Omental fat pad (tissue), 4 donors: ENCODE data around the gene PCDHGA9. TPM values are rescaled to one million over a fixed set of nuclear protein-coding genes. Genes with fewer than 3 reads are reported as not detected.

Experiments used
- ATAC-seq: fragments of 150-250 bp; one replicate; pipeline ENCODE4 v1.9.1; 2016; ENCODE audit warnings: mild to moderate bottlenecking, moderate library complexity; ENCODE audit not compliant: low FRiP score
- DNase-seq: peaks from one replicate; pipeline ENCODE4 v3.0.0-alpha.2; 2019; ENCODE audit warnings: low spot score
- total RNA-seq, 4 donors: library from RNA; depleted of rRNA; stranded (reverse); fragments of >200 nt; gene quantifications; one replicate each; pipeline ENCODE4 v1.1.0, GENCODE V29; 2016
- TF ChIP-seq, protein P1 (sequence below), 3 donors: fragments of 450-650 bp; IDR thresholded peaks; one replicate each; pipeline ENCODE4 v1.5.1; 2016 to 2017; ENCODE audit warnings: antibody characterized with exemption in 3 of 3, mild to moderate bottlenecking in 3 of 3, moderate library complexity in 2 of 3

PCDHGA9 gene
- 10 to 100 TPM in 1 of 4 donors, 1 to 10 TPM in 3; 5.0 to 14.8 (median 7.3) TPM for total RNA-seq

DNA sequence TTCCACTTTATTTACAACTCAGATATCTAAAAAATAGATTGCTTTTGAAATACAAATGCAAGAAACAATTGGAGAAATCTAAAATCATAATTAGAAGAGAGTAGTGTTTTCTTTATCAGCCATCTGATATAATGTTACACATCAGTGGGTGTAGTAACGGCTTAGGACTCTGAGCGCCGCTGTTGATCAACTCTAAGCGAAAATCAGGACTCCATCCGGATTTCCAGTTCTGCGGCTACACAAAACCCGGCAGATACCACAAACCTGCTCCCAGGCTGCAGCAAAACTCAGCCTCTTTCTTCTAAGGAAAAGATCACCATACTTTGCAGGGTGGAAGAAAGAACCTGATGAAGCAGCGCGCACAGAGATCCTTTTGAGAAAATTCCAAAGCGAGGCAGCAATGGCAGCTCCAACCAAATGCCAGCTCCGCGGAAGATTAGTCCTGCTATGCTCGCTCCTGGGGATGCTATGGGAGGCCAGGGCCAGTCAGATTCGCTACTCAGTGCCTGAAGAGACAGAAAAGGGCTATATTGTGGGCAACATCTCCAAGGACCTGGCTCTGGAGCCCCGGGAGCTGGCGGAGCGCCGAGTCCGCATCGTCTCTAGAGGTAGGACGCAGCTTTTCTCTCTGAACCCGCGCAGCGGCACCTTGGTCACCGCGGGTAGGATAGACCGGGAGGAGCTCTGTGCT, at the start of gene PCDHGA9:
Gene PCDHGA9, plus strand, starts transcription at position 226 of the 691 bp plus-strand sequence. Its CDS starts 175 bp downstream, at position 401.
- ATAC-seq, result no peak
- TF ChIP-seq, protein P1, sequence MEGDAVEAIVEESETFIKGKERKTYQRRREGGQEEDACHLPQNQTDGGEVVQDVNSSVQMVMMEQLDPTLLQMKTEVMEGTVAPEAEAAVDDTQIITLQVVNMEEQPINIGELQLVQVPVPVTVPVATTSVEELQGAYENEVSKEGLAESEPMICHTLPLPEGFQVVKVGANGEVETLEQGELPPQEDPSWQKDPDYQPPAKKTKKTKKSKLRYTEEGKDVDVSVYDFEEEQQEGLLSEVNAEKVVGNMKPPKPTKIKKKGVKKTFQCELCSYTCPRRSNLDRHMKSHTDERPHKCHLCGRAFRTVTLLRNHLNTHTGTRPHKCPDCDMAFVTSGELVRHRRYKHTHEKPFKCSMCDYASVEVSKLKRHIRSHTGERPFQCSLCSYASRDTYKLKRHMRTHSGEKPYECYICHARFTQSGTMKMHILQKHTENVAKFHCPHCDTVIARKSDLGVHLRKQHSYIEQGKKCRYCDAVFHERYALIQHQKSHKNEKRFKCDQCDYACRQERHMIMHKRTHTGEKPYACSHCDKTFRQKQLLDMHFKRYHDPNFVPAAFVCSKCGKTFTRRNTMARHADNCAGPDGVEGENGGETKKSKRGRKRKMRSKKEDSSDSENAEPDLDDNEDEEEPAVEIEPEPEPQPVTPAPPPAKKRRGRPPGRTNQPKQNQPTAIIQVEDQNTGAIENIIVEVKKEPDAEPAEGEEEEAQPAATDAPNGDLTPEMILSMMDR (IDR thresholded peaks at IDR 0.05), result no peak

DNA sequence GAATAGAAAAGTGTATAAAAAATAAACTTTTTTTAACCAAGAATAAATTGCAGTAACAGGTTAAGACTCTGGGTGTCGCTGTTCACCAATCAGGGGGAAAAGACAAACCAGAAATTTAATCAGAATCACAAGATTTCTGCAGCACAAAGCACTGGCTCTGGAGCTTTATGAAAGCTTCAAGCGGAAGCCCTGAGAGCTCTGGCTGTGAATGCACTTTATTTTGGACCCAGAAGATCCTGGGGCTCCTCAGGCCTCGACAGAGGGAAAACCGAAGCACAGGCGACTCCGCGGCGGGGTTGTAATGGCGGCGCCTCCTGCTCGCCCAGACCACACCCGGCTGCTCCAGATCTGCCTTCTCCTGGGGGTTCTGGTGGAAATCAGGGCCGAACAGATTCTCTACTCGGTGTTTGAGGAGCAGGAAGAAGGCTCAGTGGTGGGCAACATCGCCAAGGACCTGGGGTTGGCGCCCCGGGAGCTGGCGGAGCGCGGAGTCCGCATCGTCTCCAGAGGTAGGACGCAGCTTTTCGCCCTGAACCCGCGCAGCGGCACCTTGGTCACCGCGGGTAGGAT, 47.6 kb upstream of the PCDHGA9 start, which contains the start of gene PCDHGA4:
Gene PCDHGA4, plus strand, starts transcription at position 122 of the 570 bp plus-strand sequence. Its CDS starts 87 bp downstream, at position 209.
- ATAC-seq, result no peak
- TF ChIP-seq, protein P1 (IDR thresholded peaks at IDR 0.05), result no peak
- DNase-seq, result no peak

More for the DNA sequence above, at the start of gene PCDHGA9:
- DNase-seq, result no peak

DNA sequence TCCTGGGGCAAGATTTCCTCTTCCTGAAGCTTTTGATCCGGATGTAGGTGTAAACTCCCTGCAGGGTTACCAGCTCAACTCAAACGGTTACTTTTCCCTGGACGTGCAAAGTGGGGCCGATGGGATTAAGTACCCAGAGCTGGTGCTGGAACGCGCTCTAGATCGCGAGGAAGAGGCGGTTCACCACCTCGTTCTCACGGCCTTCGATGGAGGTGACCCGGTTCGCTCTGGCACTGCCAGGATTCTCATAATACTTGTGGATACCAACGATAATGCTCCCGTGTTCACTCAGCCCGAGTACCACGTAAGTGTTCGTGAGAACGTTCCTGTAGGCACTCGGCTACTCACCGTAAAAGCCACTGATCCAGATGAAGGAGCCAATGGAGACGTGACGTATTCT, 46.9 kb upstream of the PCDHGA9 start:
- DNase-seq, result no peak
- TF ChIP-seq, protein P1 (IDR thresholded peaks at IDR 0.05), result no peak
- no peak for ATAC-seq

DNA sequence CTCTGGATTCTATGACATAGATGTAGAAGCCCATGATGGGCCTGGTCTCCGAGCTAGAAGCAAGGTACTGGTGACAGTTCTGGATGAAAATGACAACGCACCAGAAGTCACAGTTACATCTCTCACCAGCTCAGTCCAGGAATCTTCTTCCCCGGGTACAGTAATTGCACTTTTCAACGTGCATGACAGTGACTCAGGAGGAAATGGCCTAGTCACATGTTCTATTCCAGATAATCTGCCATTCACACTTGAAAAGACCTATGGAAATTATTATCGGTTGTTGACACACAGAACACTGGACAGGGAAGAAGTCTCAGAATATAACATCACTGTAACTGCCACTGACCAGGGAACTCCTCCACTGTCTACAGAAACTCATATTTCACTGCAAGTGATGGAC, 46.4 kb upstream of the PCDHGA9 start:
- DNase-seq (no peak), ATAC-seq (no peak)
- TF ChIP-seq, protein P1 (IDR thresholded peaks at IDR 0.05), result no peak

DNA sequence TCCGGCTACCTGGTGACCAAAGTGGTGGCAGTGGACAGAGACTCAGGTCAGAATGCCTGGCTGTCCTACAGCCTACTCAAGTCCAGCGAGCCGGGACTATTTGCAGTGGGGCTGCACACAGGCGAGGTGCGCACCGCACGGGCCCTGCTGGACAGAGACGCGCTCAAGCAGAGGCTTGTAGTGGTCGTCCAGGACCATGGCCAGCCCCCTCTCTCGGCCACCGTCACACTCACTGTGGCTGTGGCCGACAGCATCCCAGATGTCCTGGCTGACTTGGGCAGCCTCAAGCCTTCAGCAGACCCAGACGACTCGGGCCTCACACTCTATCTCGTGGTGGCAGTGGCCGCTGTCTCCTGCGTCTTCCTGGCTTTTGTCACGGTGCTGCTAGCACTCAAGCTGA, 45.6 kb upstream of the PCDHGA9 start:
- no peak for DNase-seq
- TF ChIP-seq, protein P1 (IDR thresholded peaks at IDR 0.05), result no peak
- no peak for ATAC-seq

DNA sequence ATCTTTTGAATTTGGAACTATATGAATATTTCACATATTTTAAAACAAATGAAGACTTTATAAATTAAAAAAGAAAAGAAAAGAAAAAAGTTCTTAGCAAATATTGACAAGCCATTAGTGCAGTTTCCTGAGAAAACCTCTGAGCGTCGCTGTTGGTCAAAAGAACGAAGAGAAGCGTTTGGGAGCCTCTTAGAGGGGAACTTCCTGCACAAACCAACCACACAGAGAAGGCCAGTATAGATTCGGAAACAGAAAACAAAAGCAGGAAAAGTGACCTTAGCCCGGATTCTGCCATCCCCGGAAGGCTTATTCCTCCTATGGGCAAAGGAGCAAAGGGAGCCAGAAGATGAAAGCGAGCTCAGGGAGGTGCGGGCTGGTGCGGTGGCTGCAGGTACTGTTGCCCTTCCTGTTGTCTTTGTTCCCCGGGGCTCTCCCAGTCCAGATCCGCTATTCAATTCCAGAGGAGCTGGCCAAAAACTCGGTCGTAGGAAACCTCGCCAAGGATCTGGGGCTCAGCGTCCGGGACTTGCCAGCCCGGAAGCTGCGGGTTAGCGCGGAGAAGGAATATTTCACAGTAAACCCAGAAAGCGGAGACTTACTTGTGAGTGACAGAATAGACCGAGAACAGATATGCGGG, 42.7 kb upstream of the PCDHGA9 start, which contains the start of gene PCDHGB2:
Gene PCDHGB2, plus strand, starts transcription at position 205 of the 637 bp plus-strand sequence. Its CDS starts 142 bp downstream, at position 347.
- no peak for DNase-seq
- ATAC-seq, result no peak
- TF ChIP-seq, protein P1 (IDR thresholded peaks at IDR 0.05), result no peak
